GM18520 (cell line): Measurements from ENCODE around the gene GRB2.
A peak's percentile ranks its signal among the peaks of the same experiment; 100 is the strongest.
"Not testable (repeated sequence)": the region's sequence is repeated elsewhere in the genome, so short reads cannot be mapped to it uniquely, and the experiment has no call there.

ENCODE experiments used
- ATAC-seq: cut with Tn5 transposase; IDR thresholded peaks from one replicate; pipeline ENCODE4 v1.9.1; 2021; ENCODE audit not compliant: unreplicated experiment

The GRB2 gene

DNA sequence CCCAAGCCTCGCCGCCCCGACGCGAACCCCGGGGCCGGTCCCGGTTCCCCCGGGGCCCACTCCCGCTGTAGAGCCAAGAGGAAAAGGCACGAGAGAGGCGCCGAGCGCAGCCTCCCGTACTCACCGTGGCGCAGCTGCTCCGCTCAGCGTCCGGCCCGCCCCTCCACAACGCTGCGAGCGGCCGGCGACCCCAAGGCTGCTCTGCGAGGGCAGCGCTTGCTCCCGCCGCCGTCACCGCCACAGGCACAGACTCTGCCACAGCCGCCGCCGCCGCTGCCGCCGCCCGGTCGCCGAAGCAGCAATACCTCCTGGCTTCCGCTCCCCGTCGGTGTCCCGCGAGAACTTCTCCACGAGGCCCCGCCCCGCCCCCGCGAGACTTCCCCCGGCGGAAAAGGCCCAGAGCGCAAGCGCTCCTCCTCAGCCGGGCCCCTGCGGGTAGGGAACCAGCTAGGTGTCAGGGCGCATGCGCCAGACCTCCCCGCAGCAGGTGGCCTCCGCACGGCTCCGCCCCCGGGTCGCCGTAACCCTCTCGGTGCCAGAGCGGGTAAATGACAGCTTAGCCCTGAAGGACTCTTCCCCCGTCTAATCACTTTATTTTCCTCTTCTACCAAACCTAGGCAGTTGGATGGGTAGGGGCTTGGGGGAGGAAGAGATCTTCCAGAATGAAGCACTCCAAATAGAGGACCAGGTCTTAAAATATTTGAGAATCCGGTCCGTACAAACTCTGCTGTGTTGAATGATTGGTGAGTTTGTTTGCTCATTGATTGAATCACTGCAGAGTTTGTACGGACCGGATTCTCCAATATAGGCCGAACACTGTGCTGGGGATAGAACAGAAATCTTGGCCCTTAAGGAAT lies at the start of gene GRB2:
Gene GRB2 (minus strand): TSS at position 314 of the 857 bp plus-strand sequence. CDS start 12,050 bp downstream, outside the sequence.
- peak; percentile 77 for ATAC-seq

DNA sequence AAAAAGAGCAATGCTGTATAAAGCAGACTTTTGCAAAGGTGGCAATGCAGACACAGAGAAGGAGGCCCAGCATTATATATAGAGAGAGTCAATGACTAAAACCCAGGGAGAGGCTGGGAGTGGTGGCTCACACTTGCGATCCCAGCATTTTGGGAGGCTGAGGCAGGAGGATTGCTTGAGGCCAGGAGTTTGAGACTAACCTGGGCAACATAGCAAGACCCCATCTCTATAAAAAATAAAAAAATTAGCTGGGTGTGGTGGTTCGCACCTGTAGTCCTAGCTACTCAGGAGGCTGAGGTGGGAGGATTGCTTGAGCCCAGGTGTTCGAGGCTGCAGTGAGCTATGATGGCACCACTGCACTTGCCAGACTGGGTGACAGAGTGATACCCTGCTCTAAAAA lies 49.2 kb upstream of the GRB2 start:
- ATAC-seq, result not testable (repeated sequence)

DNA sequence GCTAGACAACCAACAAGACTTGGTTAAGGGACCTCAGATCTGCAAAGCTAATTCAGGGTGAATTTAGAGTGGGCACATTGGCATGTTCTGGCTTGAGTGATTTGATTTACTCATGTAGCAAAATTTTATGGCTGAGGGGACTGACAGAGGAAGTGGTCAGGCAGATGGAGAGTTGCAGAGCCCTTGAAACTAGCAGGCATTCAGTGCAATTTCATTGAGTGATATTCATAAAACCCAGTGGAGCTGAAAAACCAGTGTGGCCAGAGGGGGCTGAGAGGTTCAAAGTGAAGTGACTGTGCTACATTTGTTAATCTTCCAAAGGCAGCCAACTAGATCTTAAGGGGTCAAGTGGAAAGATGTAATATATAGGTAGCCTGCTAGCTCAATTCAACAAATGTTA lies 48.7 kb upstream of the GRB2 start:
- no peak for ATAC-seq

DNA sequence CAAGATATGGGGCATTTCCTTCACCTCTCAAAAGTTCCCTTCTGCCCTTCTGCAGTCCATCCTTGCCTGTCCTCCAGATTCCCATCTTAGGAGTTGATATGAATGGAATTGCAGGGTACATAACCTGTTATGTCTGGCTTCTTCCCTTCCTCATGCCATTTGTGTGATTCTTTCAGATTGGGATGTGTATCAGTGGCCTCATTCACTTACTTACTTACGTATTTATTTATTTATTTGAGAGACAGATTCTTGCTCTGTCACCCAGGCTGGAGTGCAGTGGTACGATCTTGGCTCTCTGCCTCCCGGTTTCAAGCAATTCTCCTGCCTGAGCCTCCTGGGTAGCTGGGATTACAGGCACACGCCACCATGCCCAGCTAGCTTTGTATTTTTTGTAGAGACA lies 44.8 kb upstream of the GRB2 start:
- no peak for ATAC-seq

DNA sequence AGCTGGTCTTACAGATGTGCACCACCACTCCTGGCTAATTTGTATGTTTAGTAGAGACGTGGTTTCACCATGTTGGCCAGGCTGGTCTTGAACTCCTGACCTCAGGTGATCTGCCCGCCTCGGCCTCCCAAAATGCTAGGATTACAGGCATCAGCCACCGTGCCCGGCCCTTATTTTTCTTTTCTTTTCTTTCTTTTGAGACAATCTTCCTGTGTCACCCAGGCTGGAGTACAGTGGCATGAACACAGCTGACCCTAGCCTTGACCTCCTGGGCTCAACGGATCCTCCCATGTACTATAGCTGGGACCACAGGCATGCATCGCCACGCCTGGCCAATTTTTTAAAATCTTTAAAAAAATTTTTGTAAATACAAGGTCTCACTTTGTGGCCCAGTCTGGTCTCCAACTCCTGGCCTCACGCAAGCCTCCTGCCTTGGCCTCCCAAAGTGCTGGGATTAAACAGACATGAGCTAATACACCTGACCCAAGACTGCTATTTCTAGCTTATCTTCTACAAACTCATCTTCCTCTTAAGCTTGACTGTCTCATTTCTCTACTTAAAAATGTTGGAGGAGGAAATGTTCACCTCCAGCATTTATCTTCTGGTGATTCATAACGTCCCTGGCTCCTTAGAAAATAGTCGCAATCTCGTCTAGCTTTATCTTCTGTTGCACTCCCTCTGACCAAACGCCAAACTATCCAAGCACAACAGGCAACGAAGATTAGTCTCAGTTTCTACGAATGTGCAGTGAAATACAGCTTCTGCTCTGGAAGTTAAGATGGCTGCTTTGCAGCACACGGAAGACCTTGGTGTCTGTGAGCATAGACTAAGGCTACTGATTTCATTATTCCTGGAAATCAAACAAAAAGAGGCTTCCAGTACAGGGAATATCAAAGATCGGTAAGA lies 42.7 kb upstream of the GRB2 start:
- ATAC-seq, result no peak

DNA sequence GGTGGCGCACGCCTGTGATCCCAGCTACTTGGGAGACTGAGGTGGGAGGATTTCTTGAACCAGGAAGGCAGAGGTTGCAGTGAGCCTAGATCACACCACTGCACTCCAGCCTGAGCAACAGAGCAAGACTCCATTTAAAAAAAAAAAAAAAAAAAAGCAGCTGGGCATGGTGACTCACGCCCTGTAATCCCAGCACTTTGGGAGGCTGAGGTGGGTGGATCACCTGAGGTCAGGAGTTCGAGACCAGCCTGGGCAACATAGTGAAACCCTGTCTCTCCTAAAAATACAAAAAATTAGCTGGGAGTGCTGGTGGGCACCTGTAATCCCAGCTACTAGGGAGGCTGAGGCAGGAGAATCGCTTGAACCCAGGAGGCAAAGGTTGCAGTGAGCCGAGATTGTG lies 40.4 kb upstream of the GRB2 start:
- ATAC-seq, result not testable (repeated sequence)

DNA sequence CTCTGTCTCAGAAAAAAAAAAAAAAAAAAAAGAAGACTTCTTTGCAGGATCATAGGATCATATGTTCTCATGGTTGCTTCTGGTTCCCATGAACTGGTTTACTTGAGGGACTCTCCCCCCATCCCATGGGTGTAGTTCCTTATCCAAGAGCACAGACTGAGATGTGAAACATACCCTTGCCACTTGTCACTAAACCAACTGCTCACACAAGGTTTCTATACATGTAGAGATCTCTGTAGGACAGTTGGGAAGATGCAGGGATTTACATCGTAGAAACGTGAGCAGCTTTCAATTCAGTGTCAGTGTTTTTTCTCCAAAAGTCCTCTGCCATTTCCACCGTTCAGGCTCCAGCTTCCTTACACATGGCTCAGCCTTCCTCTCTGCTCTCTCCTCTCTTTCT lies 39.8 kb upstream of the GRB2 start:
- ATAC-seq, result no peak

DNA sequence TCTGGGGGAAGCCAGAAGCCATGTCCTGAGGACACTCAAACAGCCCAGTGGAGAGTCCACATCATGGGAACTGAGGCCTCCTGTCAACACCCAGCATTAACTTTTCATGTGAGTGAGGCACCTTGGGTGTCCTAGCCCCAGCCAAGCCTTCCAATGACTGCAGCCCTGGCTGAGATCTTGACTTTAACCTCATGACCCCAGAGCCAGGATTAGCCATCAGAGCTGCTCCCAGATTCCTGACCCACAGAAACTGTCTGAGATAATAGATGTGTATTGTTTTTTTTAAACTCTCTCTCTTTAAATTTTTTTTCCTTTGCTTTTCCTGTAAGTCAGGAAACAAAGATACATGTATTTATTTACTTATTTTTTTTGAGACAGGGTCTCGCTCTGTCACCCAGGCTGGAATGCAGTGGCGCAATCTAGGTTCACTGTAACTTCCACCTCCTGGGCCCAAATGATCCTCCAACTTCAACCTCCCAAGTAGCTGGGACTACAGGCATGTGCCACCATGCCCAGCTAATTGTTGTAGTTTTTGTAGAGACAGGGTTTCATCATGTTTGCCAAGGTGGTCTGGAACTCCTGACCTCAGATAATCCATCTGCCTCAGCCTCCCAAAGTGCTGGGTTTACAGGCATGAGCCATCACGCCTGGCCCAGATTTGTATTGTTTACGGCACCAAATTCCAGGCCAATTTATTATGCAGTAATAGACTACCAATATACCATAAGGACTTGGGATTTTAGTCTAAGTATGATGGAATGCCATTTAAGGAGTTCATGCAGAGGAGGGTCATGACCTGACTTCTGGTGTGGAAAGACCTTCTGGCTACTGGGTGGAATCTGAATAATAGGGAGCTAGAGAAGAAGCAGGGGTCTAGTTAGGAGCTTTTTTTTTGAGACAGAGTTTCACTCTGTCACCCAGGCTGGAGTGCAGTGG lies 37.0 kb upstream of the GRB2 start:
- ATAC-seq, result no peak

DNA sequence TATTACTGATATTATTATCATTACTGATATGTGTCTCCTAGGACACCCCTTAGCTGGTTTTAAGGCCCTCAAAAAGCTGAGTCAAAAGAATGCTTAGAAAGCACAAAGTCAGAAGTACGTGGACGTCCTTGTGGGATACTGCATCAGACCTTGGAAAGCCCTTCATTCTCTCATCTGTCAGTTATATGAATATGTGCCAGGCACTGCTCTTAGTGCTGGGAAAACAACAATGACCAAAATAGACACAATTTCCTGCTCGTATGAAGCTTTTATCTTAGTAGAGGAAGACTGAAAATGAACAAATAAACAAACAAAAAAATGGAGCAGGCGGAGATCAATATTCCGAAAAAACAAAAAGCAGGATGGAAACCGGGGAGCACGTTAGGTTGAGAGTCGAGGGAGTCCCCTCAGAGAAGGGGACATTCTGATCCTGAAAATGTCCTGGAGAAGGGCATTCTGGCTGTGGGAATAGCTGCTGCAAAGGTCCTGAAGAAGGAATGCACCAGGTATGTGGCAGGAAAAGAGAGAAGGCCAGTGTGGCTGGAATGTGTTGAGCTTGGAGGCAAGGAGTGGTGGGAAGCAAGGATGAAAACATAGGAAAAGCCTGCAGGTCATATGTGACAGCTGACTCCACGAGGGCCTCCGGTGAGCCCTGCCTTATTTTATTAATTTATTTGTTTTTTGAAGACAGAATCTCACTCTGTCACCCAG lies 35.4 kb upstream of the GRB2 start:
- no peak for ATAC-seq

DNA sequence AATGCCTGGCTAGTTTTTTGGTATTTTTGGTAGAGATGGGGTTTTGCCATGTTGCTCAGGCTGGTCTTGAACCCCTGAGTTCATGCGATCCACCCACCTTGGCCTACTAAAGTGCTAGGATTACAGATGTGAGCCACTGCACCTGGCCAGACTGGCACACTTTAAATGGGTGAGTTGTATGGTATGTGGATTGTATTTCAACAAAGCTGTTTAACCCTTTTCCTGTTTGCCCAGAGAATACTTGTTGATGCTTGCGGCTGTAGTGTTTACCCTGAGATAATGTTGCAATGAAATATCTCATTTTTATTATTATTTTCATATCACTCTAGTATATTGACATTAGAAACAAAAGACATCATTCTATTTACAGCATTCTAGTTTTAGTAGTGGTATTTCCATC lies 33.8 kb upstream of the GRB2 start:
- ATAC-seq, result no peak

DNA sequence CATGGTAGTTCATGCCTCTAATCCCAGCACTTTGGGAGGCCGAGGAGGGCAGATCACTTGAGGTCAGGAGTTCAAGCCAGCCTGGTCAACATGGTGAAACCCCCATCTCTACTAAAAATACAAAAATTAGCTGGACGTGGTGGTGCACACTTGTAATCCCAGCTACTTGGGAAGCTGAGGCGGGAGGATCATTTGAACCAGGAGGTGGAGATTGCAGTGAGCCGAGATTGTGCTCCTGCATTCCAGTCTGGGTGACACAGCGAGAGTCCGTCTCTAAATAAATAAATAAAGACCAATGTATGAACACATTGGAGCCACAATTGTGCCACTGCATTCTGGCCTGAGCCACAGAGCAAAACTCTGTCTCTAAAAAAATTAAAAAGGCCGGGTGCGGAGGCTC lies 31.9 kb upstream of the GRB2 start:
- not testable (repeated sequence) for ATAC-seq

DNA sequence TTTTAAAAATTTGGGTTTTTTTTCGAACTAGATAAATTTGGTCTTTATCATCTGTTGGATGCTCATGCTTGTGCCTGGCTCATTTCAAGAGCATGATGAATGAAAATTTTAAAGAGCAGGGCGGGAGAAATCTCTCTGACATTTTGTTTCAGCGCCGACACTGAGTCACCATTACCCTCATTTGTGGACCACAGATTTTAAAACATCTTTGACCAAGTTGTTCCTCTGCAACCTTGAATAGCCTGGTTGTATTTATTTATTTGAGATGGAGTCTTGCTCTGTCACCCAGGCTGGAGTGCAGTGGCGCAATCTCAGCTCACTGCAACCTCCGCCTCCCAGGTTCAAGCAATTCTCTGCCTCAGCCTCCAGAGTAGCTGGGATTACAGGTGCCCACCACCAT lies 29.0 kb upstream of the GRB2 start:
- not testable (repeated sequence) for ATAC-seq

DNA sequence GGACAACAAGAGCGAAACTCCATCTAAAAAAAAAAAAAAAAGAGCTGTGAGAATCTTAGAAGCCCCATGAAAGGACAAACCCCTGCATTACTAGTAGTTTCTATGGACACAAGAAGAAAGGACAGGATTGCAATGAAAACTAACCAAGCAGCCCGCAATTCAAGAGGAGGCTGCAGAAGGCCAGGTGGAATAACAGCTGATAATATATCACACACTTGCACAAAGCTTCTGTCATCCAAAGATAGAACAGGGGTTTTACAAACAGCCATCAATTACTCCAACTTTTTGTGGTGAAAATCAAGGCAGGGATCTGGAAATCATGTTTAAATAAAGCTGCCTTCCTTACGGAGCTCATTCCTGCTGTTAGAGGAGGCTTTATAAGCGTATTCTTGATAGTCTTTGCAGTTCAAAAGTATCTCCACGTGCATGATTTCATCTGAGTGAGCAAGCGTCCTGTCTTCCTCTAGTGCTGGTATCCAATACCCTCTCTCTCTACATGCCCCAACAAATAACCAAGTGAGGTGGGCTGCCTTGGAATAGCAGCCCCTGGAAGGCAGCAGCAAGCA lies 27.8 kb upstream of the GRB2 start:
- no peak for ATAC-seq

DNA sequence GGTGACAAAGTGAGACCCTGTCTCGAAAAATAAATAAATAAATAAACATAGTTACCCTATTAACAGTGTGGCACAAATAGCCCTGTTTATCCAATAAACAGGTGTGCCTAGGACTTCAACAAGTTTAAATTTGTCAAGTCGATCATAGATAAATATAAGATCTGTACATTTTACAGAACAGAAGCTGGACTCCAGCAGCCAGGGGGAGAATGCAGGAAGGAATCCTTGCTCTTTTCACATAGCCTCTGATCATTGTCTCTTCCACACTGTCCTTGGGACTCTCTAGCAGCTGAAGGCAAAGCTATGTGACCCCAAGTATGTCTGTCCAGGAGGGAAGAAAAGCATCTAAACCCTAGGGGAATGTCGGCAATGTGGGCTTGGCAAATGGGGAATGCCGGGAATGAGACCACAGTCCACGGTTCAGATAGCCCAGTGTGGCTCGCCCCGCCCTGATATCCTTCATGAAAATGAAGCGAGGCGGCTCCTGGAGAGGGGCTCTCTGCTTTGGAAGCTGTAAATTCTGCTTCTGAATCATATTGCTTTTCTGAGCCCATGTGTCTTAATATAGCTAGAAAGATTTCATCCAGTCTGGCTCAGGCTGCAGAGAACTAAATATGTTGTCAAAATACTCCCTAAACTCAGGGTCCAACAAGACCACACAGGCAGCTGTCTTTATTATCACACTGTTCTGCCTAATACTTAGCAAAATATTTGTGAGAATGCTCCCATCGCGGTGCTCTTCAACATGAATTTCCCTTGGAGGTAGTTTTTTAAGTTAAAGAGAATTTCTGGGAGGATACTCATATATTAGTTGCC lies 24.9 kb upstream of the GRB2 start:
- no peak for ATAC-seq

DNA sequence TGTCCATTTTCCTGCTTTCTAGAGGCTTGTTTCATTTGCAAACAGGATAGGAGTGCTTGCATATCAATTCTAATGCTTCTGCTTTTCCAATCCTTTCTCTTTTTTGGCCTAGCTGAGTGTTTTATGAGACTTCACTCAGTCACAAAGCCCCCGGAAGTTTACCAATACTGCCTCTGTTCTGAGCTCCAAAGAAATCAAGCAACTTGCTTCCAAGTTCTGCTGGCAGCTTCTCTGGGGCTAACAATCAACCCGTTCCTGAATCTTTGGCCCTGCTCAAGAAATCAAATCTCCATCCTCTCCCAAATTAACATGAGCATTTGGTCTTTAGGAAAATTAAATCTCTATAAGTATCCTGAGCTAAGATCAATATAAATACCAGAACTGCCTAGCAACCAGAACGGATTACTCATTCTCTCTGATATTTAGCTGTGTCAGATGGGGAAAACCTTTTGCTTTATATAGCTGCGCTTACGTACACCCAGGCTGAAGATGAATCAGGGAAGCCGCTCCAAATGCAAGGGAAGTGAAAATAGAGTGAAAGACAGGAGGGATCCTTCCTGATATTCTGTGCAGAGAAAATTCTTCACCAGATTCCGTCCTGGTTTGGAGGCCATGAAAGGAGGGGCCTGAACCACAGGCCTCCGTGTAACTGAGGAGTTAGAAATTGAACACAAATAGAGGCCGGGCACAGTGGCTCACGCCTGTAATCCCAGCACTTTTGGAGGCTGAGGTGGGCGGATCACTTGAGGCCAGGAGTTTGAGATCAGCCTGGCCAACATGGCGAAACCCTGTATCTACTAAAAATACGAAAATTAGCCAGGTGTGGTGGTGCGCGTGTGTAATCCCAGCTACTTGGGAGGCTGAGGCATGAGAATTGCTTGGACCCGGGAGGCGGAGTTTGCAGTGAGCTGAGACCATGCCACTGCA lies 23.3 kb upstream of the GRB2 start:
- no peak for ATAC-seq

DNA sequence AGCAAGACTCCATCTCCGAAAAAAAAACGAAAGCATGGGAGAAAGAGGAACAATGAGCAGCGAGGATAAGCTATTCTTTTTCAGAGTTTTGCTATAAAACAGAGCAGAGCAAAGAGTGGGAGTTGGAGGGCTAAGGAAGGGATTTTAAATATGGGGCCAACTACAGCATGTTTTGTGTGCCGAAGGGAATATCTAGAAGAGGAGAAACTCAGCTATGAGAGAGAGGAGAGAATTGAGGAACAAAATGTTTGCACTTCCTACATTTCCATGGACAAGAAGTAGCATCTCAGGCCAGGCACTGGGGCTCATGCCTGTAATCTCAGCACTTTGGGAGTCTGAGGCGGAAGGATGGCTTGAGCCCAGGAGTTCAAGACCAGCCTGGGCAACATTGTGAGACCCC lies 13.1 kb upstream of the GRB2 start:
- ATAC-seq, result no peak

DNA sequence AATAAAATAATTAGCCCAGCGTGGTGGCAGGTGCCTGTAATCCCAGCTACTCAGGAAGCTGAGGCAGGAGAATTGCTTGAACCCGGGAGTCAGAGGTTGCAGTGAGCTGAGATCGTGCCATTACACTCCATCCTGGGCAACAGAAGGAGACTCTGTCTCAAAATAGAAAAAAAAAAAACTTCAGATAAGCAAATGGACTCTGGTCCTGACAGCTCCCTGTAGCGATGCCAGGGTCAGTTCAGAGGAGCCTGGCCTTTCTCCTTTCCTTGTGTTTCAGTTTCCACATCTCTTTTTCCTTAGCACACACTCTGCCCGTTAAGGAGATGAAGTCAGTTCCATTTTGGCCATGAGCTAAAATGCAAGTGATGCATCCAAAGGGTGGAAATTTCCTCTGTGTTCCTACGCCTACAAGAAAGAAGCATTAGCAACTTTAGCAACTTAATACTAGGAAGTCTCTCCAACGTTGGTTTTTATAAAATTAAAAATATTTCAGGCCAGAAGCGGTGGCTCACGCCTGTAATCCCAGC lies 11.6 kb upstream of the GRB2 start:
- ATAC-seq, result no peak

DNA sequence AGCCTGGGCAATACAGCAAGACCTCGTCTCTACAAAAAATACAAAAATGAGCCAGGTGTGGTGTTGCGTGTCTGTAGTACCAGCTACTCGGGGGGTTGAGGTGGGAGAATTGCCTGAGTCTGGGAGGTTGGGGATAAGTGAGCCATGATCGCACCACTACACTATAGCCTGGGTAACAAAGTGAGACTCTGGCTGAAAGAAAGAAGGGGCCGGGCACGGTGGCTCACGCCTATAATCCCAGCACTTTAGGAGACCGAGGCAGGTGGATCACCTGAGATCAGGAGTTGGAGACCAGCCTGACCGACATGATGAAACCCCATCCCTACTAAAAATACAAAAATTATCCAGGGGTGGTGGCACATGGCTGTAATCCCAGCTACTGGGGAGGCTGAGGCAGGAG lies 10.5 kb upstream of the GRB2 start:
- no peak for ATAC-seq
